Measurements from ENCODE around the gene C16orf89.

C16orf89 gene

DNA sequence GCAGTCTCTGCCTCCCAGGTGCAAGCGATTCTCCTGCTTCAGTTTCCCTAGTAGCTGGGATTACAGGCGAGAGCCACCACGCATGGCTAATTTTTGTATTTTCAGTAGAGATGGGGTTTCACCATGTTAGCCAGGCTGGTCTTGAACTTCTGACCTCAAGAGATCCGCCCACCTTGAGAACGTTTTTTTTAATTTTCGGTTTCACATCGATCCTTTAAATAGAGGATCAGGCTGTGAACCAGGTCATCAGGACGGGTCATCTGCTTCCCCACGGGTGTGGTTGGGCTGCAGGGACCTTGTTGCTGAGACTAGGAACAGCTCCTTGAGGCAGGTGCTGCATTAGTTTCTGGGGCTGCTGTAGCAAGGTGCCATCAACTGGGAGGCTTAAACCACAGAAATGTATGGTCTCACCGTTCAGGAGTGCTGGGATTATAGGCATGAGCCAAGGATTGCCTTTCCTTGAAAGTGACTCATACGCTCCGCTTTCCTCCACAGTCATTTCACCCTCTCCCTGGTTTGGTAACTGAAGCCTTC is 24.1 kb downstream of the C16orf89 start:
- no peak overlapping the region for H3K27ac ChIP-seq
- TF ChIP-seq, protein P1, sequence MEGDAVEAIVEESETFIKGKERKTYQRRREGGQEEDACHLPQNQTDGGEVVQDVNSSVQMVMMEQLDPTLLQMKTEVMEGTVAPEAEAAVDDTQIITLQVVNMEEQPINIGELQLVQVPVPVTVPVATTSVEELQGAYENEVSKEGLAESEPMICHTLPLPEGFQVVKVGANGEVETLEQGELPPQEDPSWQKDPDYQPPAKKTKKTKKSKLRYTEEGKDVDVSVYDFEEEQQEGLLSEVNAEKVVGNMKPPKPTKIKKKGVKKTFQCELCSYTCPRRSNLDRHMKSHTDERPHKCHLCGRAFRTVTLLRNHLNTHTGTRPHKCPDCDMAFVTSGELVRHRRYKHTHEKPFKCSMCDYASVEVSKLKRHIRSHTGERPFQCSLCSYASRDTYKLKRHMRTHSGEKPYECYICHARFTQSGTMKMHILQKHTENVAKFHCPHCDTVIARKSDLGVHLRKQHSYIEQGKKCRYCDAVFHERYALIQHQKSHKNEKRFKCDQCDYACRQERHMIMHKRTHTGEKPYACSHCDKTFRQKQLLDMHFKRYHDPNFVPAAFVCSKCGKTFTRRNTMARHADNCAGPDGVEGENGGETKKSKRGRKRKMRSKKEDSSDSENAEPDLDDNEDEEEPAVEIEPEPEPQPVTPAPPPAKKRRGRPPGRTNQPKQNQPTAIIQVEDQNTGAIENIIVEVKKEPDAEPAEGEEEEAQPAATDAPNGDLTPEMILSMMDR (conservative IDR thresholded peaks at IDR 0.05) = no peak

- no peak overlapping the region for H3K27ac ChIP-seq
- TF ChIP-seq, protein P1 (conservative IDR thresholded peaks at IDR 0.05) = no peak
These were observed 25.3 kb downstream of the C16orf89 start for GRCh38 chr16:5040451-5040850.

GRCh38 chr16:5036228-5037156 is 29.3 kb downstream of the C16orf89 start:
- TF ChIP-seq, protein P1 (conservative IDR thresholded peaks at IDR 0.05) = no peak
- no peak overlapping the region for H3K27ac ChIP-seq

DNA sequence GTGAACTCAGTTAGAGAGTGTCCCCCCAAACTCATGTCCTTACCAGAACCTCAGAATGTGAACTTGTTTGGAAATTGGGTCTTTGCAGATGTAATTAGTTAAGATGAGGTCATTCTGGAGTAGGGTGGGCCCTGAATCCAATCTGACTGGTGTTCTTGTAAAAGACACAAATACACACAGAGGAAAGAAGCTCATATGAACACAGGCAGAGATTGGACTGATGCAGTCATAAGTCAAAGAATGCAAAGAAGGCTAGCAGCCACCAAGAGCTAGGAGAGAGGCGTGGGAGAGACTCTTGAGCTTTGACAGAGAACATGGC is 29.9 kb downstream of the C16orf89 start:
- H3K27ac ChIP-seq = no peak overlapping the region
- TF ChIP-seq, protein P1 (conservative IDR thresholded peaks at IDR 0.05) = no peak

GRCh38 chr16:5034167-5034523 is 31.6 kb downstream of the C16orf89 start:
- H3K27ac ChIP-seq = peak overlapping the region; percentile 52; the same call in 1 of the 2 replicates
- TF ChIP-seq, protein P1 (conservative IDR thresholded peaks at IDR 0.05) = no peak

DNA sequence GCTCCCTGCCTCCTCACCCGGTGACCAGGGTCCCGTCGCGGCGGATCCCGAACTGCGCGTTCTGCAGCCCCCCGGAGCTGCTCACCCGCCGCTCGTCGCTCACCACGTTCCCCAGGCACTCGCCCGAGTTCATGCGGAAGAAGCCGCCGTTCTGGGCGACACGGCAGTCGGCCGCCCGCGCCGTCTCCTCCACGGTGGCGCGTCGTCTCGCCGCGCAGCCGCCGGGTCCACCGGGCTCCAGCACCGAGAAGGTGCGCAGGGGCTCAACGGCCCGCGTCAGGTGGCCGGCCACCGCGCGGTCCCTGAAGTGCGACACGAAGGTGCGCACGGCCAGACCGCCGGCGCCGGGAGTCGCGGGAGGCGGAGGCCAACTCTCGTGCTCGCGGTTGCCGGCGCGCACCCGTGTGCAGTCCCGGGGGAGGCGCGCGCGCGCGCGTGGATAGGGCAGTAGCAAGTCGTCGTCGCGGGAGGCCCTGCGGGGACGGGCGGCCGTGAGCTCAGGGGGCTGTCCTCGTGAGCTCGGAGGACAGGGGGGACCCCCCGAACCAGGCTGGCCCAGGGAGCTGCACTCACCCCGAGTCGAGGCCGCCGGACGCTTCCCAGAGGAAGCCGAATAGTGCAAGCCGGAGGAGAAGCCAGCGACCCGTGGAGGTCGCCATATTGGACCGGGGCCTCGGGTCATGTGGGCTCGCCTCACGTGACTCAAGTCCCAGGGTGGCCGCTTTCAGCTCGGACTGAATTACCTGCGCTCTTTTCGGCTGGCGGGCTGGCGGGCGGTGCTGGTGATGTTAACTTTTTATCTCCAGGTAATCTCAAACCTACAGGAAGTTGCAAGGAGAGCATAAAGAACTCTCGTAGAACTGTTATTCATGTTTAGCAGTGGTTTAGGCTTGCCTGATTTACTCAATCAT is 32.2 kb downstream of the C16orf89 start, which contains the start of gene NAGPA:
TSS of gene NAGPA (minus strand) at position 680 of the 911 bp plus-strand sequence. CDS start at position 659, 21 bp downstream.
- TF ChIP-seq, protein P1 (conservative IDR thresholded peaks at IDR 0.05) = no peak
- H3K27ac ChIP-seq = peak within 1 kb of the TSS; percentile 52; the same call in 1 of the 2 replicates

GRCh38 chr16:5032748-5033167 is 33.0 kb downstream of the C16orf89 start:
- H3K27ac ChIP-seq = peak overlapping the region; percentile 52; the same call in 1 of the 2 replicates
- TF ChIP-seq, protein P1 (conservative IDR thresholded peaks at IDR 0.05) = no peak

Measured in VCaP (cell line).